Measurements from ENCODE around the gene INSL3. TPM values are rescaled to one million over a fixed set of nuclear protein-coding genes. Genes with fewer than 3 reads are reported as not detected.

INSL3 gene
- total RNA-seq, 1 donor from 2014 or later = not detected

DNA sequence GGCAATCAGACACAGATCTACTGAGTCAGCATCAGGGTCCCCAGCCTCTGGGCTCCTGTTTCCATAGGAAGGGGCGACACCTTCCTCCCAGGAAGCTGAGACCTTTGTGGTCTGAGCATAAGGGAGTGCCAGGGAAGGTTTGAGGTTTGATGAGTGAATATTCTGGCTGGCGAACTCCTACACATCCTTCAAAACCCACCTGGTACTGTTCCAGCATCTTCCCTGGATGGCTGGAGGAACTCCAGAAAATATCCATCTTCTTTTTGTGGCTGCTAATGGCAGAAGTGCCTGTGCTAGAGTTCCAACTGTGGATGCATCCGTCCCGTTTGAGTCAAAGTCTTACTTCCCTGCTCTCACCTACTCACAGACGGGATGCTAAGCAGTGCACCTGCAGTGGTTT is 9.2 kb downstream of the INSL3 start:
- Histone ChIP-seq H3K4me3 (no peak overlapping the region), H3K27ac (replicated peaks) (no peak overlapping the region), H3K9me3 (replicated peaks) (peaks cover 9% of the 10 kb centered on the region), H3K36me3 (no peaks in the 10 kb centered on the region), H3K27me3 (ENCODE audit: low read depth) (peaks cover 99% of the 10 kb centered on the region), H3K4me1 (no peaks in the 10 kb centered on the region)
- TF ChIP-seq, protein P1, sequence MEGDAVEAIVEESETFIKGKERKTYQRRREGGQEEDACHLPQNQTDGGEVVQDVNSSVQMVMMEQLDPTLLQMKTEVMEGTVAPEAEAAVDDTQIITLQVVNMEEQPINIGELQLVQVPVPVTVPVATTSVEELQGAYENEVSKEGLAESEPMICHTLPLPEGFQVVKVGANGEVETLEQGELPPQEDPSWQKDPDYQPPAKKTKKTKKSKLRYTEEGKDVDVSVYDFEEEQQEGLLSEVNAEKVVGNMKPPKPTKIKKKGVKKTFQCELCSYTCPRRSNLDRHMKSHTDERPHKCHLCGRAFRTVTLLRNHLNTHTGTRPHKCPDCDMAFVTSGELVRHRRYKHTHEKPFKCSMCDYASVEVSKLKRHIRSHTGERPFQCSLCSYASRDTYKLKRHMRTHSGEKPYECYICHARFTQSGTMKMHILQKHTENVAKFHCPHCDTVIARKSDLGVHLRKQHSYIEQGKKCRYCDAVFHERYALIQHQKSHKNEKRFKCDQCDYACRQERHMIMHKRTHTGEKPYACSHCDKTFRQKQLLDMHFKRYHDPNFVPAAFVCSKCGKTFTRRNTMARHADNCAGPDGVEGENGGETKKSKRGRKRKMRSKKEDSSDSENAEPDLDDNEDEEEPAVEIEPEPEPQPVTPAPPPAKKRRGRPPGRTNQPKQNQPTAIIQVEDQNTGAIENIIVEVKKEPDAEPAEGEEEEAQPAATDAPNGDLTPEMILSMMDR (IDR thresholded peaks at IDR 0.05; ENCODE audit: borderline replicate concordance) = no peak
- intact Hi-C loops (cut with micrococcal nuclease) = no loop called here
- DNase-seq = no peak

- intact Hi-C loops (cut with micrococcal nuclease) = no loop called here
- Histone ChIP-seq H3K36me3 (no peaks in the 10 kb centered on the region), H3K4me3 (no peak overlapping the region), H3K9me3 (replicated peaks) (peaks cover 9% of the 10 kb centered on the region), H3K27ac (replicated peaks) (no peak overlapping the region), H3K27me3 (ENCODE audit: low read depth) (peaks cover 96% of the 10 kb centered on the region), H3K4me1 (no peaks in the 10 kb centered on the region)
- TF ChIP-seq, protein P1 (IDR thresholded peaks at IDR 0.05; ENCODE audit: borderline replicate concordance) = no peak
- no peak for DNase-seq
These were observed 9.6 kb downstream of the INSL3 start for GRCh38 chr19:17811681-17812080.

- TF ChIP-seq, protein P1 (IDR thresholded peaks at IDR 0.05; ENCODE audit: borderline replicate concordance) = no peak
These were observed 10.2 kb downstream of the INSL3 start for GRCh38 chr19:17811103-17811502.

GRCh38 chr19:17807731-17808316 is 13.5 kb downstream of the INSL3 start:
- peaks cover 88% of the 10 kb centered on the region for H3K27me3 ChIP-seq (ENCODE audit: low read depth)
- intact Hi-C loops (cut with micrococcal nuclease) = no loop called here
- TF ChIP-seq, protein P1 (IDR thresholded peaks at IDR 0.05; ENCODE audit: borderline replicate concordance) = no peak

More at GRCh38 chr19:17811103-17811502, 10.2 kb downstream of the INSL3 start:
- Histone ChIP-seq H3K9me3 (replicated peaks) (peaks cover 9% of the 10 kb centered on the region), H3K4me3 (no peak overlapping the region), H3K27me3 (ENCODE audit: low read depth) (peaks cover 96% of the 10 kb centered on the region), H3K27ac (replicated peaks) (no peak overlapping the region), H3K36me3 (no peaks in the 10 kb centered on the region), H3K4me1 (no peaks in the 10 kb centered on the region)
- intact Hi-C loops (cut with micrococcal nuclease) = no loop called here
- DNase-seq = no peak

GRCh38 chr19:17806945-17807344 is 14.4 kb downstream of the INSL3 start:
- no peaks in the 10 kb centered on the region for H3K36me3 ChIP-seq
- TF ChIP-seq, protein P1 (IDR thresholded peaks at IDR 0.05; ENCODE audit: borderline replicate concordance) = no peak
- no peak overlapping the region for H3K27ac ChIP-seq (replicated peaks)
- intact Hi-C loops (cut with micrococcal nuclease) = no loop called here
- H3K27me3 ChIP-seq (ENCODE audit: low read depth) = peaks cover 88% of the 10 kb centered on the region
- peaks cover 9% of the 10 kb centered on the region for H3K9me3 ChIP-seq (replicated peaks)
- no peak overlapping the region for H3K4me3 ChIP-seq
- H3K4me1 ChIP-seq = no peaks in the 10 kb centered on the region
- DNase-seq = no peak

More at GRCh38 chr19:17807731-17808316, 13.5 kb downstream of the INSL3 start:
- Histone ChIP-seq H3K4me3 (no peak overlapping the region), H3K36me3 (no peaks in the 10 kb centered on the region), H3K27ac (replicated peaks) (no peak overlapping the region), H3K9me3 (replicated peaks) (peaks cover 9% of the 10 kb centered on the region), H3K4me1 (no peaks in the 10 kb centered on the region)
- no peak for DNase-seq
